ENCODE results near the gene TTLL8. TPM values are rescaled to one million over a fixed set of nuclear protein-coding genes. Genes with fewer than 3 reads are reported as not detected.

The TTLL8 gene
- total RNA-seq, 2 experiments from 2014 or later = 0.06 to 0.72 TPM

DNA sequence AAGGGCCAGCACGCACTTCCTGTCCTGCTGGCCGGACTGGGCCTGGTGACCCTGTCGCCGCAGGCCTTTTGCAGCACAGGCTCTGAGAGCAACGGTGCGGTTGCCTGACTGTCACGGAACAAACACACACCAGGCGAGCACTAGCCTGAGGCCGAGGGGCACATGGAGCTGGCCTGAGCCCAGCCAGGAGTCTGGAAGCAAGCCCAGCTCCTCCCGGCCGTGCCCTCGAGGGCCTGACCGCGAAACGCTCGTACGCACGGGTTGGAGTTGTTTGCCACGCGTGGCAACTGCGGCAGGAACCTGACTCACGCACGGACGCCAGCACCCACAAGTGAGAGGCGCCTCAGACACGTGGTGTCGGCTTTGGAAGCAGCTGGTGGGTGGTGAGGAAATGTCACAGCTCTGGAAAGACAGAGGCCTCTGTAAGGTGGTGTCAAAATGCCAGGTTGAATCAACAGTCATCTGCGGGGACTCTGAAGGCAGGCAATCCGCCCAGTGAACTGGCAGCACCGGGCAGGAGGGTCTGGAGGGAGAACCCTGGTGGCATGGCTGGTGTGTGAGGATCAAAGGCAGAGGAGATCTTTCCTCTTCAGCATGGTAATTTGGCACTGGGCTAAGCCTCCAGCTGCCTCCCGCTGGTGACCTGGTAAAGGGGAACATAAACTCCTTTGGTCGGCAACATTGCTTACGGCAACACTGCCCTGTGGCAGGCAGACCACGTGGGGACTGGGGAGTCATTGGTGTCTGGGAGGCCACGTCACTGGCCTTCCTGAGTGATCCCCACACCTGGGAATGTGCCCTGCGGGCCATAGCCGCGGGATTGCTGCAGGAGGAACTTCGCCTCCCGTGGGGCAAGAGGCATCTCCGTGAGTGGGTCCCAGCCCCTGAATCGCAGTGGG, 30.2 kb downstream of the TTLL8 start:
- no peaks in the 10 kb centered on the region for H3K36me3 ChIP-seq (ENCODE audit: insufficient read depth, low read length)
- H3K9me3 ChIP-seq (ENCODE audit: low read length) = no peaks in the 10 kb centered on the region
- peak; percentile 9 for DNase-seq (ENCODE audit: low spot score)
- H2AFZ ChIP-seq (ENCODE audit: low read length) = no peak overlapping the region
- intact Hi-C loops (cut with micrococcal nuclease; ENCODE audit: unreplicated experiment) = no loop called here
- no peak overlapping the region for H3K4me3 ChIP-seq (ENCODE audit: low read depth, low read length, poor library complexity, severe bottlenecking)
- BruUV-seq (replicated peaks) = no TSS peak
- H3K4me2 ChIP-seq (ENCODE audit: low read length) = no peak overlapping the region
- TF ChIP-seq, protein P1, sequence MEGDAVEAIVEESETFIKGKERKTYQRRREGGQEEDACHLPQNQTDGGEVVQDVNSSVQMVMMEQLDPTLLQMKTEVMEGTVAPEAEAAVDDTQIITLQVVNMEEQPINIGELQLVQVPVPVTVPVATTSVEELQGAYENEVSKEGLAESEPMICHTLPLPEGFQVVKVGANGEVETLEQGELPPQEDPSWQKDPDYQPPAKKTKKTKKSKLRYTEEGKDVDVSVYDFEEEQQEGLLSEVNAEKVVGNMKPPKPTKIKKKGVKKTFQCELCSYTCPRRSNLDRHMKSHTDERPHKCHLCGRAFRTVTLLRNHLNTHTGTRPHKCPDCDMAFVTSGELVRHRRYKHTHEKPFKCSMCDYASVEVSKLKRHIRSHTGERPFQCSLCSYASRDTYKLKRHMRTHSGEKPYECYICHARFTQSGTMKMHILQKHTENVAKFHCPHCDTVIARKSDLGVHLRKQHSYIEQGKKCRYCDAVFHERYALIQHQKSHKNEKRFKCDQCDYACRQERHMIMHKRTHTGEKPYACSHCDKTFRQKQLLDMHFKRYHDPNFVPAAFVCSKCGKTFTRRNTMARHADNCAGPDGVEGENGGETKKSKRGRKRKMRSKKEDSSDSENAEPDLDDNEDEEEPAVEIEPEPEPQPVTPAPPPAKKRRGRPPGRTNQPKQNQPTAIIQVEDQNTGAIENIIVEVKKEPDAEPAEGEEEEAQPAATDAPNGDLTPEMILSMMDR (conservative IDR thresholded peaks at IDR 0.05; ENCODE audit: low read length) = no peak
- TF ChIP-seq EZH2phosphoT487 (IDR thresholded peaks at IDR 0.05; ENCODE audit: borderline replicate concordance, low read depth, low read length) = no peak
- ChIA-PET POLR2A (no interaction called here), CTCF (ENCODE audit: unreplicated experiment) (no interaction called here)
- H3K4me1 ChIP-seq (ENCODE audit: insufficient read depth, low read length, poor library complexity, severe bottlenecking) = peaks cover 7% of the 10 kb centered on the region
- H3K27ac ChIP-seq (ENCODE audit: low read depth, low read length, poor library complexity, severe bottlenecking) = no peak overlapping the region
- H3K79me2 ChIP-seq (ENCODE audit: insufficient read depth, low read depth, low read length) = no peaks in the 10 kb centered on the region
- no peaks in the 10 kb centered on the region for H3K9me2 ChIP-seq (ENCODE audit: insufficient read depth, low read length)
- no peaks in the 10 kb centered on the region for H4K20me1 ChIP-seq (ENCODE audit: insufficient read depth, low read length)

DNA sequence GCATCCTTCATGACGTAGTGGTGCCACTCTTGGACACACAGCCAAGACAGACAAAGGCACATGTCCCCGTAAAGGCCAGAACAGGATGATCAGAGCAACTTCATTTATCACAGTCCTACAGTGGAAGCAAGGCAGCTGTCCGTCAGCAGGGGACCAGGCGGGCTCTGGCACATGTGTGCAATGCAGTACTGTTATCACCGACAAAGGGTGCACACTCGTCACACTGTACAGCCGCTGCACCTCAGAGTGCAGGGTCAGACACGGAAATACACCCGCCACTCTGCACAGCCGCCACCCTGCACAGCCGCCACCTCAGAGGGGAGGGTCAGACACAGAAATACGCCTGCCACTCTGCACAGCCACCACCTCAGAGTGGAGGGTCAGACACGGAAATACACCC, 32.1 kb downstream of the TTLL8 start:
- DNase-seq (ENCODE audit: low spot score) = no peak
- intact Hi-C loops (cut with micrococcal nuclease; ENCODE audit: unreplicated experiment) = no loop called here
- H3K27ac ChIP-seq (ENCODE audit: low read depth, low read length, poor library complexity, severe bottlenecking) = no peak overlapping the region
- no peak overlapping the region for H2AFZ ChIP-seq (ENCODE audit: low read length)
- ChIA-PET CTCF (ENCODE audit: unreplicated experiment) (no interaction called here), POLR2A (no interaction called here)
- H3K9me3 ChIP-seq (ENCODE audit: low read length) = no peaks in the 10 kb centered on the region
- H3K79me2 ChIP-seq (ENCODE audit: insufficient read depth, low read depth, low read length) = no peaks in the 10 kb centered on the region
- no peak for TF ChIP-seq EZH2phosphoT487 (IDR thresholded peaks at IDR 0.05; ENCODE audit: borderline replicate concordance, low read depth, low read length)
- TF ChIP-seq, protein P1 (conservative IDR thresholded peaks at IDR 0.05; ENCODE audit: low read length) = no peak
- peaks cover 7% of the 10 kb centered on the region for H3K4me1 ChIP-seq (ENCODE audit: insufficient read depth, low read length, poor library complexity, severe bottlenecking)
- no peaks in the 10 kb centered on the region for H3K9me2 ChIP-seq (ENCODE audit: insufficient read depth, low read length)
- no peak overlapping the region for H3K4me3 ChIP-seq (ENCODE audit: low read depth, low read length, poor library complexity, severe bottlenecking)
- no TSS peak for BruUV-seq (replicated peaks)
- H4K20me1 ChIP-seq (ENCODE audit: insufficient read depth, low read length) = no peaks in the 10 kb centered on the region
- H3K4me2 ChIP-seq (ENCODE audit: low read length) = no peak overlapping the region
- no peaks in the 10 kb centered on the region for H3K36me3 ChIP-seq (ENCODE audit: insufficient read depth, low read length)

DNA sequence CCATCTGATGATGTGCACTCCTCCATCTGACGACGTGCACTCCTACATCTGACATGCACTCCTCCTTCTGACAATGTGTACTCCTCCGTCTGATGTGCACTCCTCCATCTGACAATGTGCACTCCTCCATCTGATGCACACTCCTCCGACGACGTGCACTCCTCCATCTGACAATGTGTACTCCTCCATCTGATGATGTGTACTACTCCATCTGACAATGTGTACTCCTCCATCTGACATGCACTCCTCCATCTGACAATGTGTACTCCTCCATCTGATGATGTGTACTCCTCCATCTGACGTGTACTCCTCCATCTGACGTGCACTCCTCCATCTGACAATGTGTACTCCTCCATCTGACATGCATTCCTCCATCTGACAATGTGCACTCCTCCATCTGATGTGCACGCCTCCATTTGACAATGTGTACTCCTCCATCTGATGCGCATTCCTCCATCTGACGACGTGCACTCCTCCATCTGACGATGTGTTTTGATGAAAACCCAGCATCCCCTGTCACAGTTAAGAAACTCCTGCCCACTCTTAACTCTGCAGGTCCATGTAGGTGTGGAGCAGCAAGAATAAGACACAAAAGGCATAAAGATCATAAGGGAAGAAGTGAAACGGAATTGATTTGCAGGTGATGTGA, 35.8 kb downstream of the TTLL8 start:
- no peak overlapping the region for H3K4me3 ChIP-seq (ENCODE audit: low read depth, low read length, poor library complexity, severe bottlenecking)
- no peaks in the 10 kb centered on the region for H3K36me3 ChIP-seq (ENCODE audit: insufficient read depth, low read length)
- H3K27ac ChIP-seq (ENCODE audit: low read depth, low read length, poor library complexity, severe bottlenecking) = no peak overlapping the region
- H3K9me2 ChIP-seq (ENCODE audit: insufficient read depth, low read length) = no peaks in the 10 kb centered on the region
- no TSS peak for BruUV-seq (replicated peaks)
- H3K79me2 ChIP-seq (ENCODE audit: insufficient read depth, low read depth, low read length) = no peaks in the 10 kb centered on the region
- H3K4me1 ChIP-seq (ENCODE audit: insufficient read depth, low read length, poor library complexity, severe bottlenecking) = no peaks in the 10 kb centered on the region
- no peak for DNase-seq (ENCODE audit: low spot score)
- H4K20me1 ChIP-seq (ENCODE audit: insufficient read depth, low read length) = no peaks in the 10 kb centered on the region
- no peak overlapping the region for H2AFZ ChIP-seq (ENCODE audit: low read length)
- peaks cover 7% of the 10 kb centered on the region; the same call in 1 of the 2 replicates for H3K9me3 ChIP-seq (ENCODE audit: low read length)
- CTCF ChIA-PET (ENCODE audit: unreplicated experiment) = no interaction called here
- H3K4me2 ChIP-seq (ENCODE audit: low read length) = no peak overlapping the region
- no peak for TF ChIP-seq EZH2phosphoT487 (IDR thresholded peaks at IDR 0.05; ENCODE audit: borderline replicate concordance, low read depth, low read length)
- POLR2A ChIA-PET = no interaction called here
- intact Hi-C loops (cut with micrococcal nuclease; ENCODE audit: unreplicated experiment) = no loop called here
